Measurements from ENCODE around the gene PHF24.

PHF24 gene

GRCh38 chr9:35027374-35027773 is 69.3 kb downstream of the PHF24 start:
- TF ChIP-seq TCF4 (CRISPR knock-in tag; IDR thresholded peaks at IDR 0.05; ENCODE audit: borderline replicate concordance) (no peak), BACH2 (CRISPR knock-in tag; IDR thresholded peaks at IDR 0.05; ENCODE audit: borderline replicate concordance) (no peak), RARB (CRISPR knock-in tag; IDR thresholded peaks at IDR 0.05) (no peak), ZFP3 (CRISPR knock-in tag; IDR thresholded peaks at IDR 0.05) (no peak), ZC3H10 (CRISPR knock-in tag; IDR thresholded peaks at IDR 0.05) (no peak), TOX (CRISPR knock-in tag; IDR thresholded peaks at IDR 0.05; ENCODE audit: borderline replicate concordance) (no peak), ZNF565 (CRISPR knock-in tag; conservative IDR thresholded peaks at IDR 0.05; ENCODE audit: low read depth) (no peak)
- ATAC-seq, result no peak

GRCh38 chr9:35027860-35028259 is 69.8 kb downstream of the PHF24 start:
- no peak for TF ChIP-seq ZC3H10 (CRISPR knock-in tag; IDR thresholded peaks at IDR 0.05)
- no peak for TF ChIP-seq PATZ1 (CRISPR knock-in tag; IDR thresholded peaks at IDR 0.05; ENCODE audit: borderline replicate concordance)
- no peak for TF ChIP-seq TOX (CRISPR knock-in tag; IDR thresholded peaks at IDR 0.05; ENCODE audit: borderline replicate concordance)
- no peak for ATAC-seq

GRCh38 chr9:35028341-35028740 is 70.3 kb downstream of the PHF24 start:
- no peak for ATAC-seq
- TF ChIP-seq TOX (CRISPR knock-in tag; IDR thresholded peaks at IDR 0.05; ENCODE audit: borderline replicate concordance) (no peak), TCF4 (CRISPR knock-in tag; IDR thresholded peaks at IDR 0.05; ENCODE audit: borderline replicate concordance) (no peak)

GRCh38 chr9:35029241-35029640 is 71.2 kb downstream of the PHF24 start:
- no peak for ATAC-seq
- TF ChIP-seq ZFP30 (CRISPR knock-in tag; IDR thresholded peaks at IDR 0.05), result no peak
- TF ChIP-seq ZFP3 (CRISPR knock-in tag; IDR thresholded peaks at IDR 0.05), result no peak
- no peak for TF ChIP-seq ZNF8 (CRISPR knock-in tag; IDR thresholded peaks at IDR 0.05)
- TF ChIP-seq PATZ1 (CRISPR knock-in tag; IDR thresholded peaks at IDR 0.05; ENCODE audit: borderline replicate concordance), result no peak
- TF ChIP-seq ISL1 (CRISPR knock-in tag; IDR thresholded peaks at IDR 0.05), result no peak
- no peak for TF ChIP-seq CSDC2 (CRISPR knock-in tag; IDR thresholded peaks at IDR 0.05)
- TF ChIP-seq SNAI2 (CRISPR knock-in tag; IDR thresholded peaks at IDR 0.05), result no peak
- no peak for TF ChIP-seq GLIS3 (CRISPR knock-in tag; IDR thresholded peaks at IDR 0.05)
- no peak for TF ChIP-seq ZNF70 (CRISPR knock-in tag; IDR thresholded peaks at IDR 0.05)
- no peak for TF ChIP-seq CSRNP3 (CRISPR knock-in tag; IDR thresholded peaks at IDR 0.05)
- no peak for TF ChIP-seq ARNTL (CRISPR knock-in tag; IDR thresholded peaks at IDR 0.05; ENCODE audit: borderline replicate concordance, low read depth)

GRCh38 chr9:35029852-35030251 is 71.8 kb downstream of the PHF24 start:
- no peak for ATAC-seq
- TF ChIP-seq ZFP3 (CRISPR knock-in tag; IDR thresholded peaks at IDR 0.05) (no peak), ZNF70 (CRISPR knock-in tag; IDR thresholded peaks at IDR 0.05) (no peak), CSDC2 (CRISPR knock-in tag; IDR thresholded peaks at IDR 0.05) (no peak), ESRRG (CRISPR knock-in tag; IDR thresholded peaks at IDR 0.05) (no peak), GLIS3 (CRISPR knock-in tag; IDR thresholded peaks at IDR 0.05) (no peak), RARB (CRISPR knock-in tag; IDR thresholded peaks at IDR 0.05) (no peak), SNAI2 (CRISPR knock-in tag; IDR thresholded peaks at IDR 0.05) (no peak), ZNF8 (CRISPR knock-in tag; IDR thresholded peaks at IDR 0.05) (no peak), PPARA (CRISPR knock-in tag; IDR thresholded peaks at IDR 0.05; ENCODE audit: borderline replicate concordance) (no peak), CREB5 (CRISPR knock-in tag; IDR thresholded peaks at IDR 0.05; ENCODE audit: low read depth) (no peak), TCF4 (CRISPR knock-in tag; IDR thresholded peaks at IDR 0.05; ENCODE audit: borderline replicate concordance) (no peak), BACH2 (CRISPR knock-in tag; IDR thresholded peaks at IDR 0.05; ENCODE audit: borderline replicate concordance) (no peak), TSHZ2 (CRISPR knock-in tag; IDR thresholded peaks at IDR 0.05) (no peak), TOX (CRISPR knock-in tag; IDR thresholded peaks at IDR 0.05; ENCODE audit: borderline replicate concordance) (no peak), POU6F1 (CRISPR knock-in tag; IDR thresholded peaks at IDR 0.05; ENCODE audit: borderline replicate concordance, low read depth) (no peak)
